DOHH2 (cell line): Measurements from ENCODE around the gene YIF1B.

Experiments
- H3F3A ChIP-seq: fragments of 200-600 bp; sonication (generic), shearing (Covaris generic); 2 replicates; pipeline ENCODE4 v1.6.0; 2016; ENCODE audit warnings: antibody characterized with exemption, mild to moderate bottlenecking; ENCODE audit not compliant: control insufficient read depth, insufficient read depth
- H3K27ac ChIP-seq: fragments of 200-600 bp; sonication (generic); 2 replicates; pipeline ENCODE4 v1.5.1; 2014; ENCODE audit warnings: low read depth, mild to moderate bottlenecking, low read length, moderate library complexity
- H3K27me3 ChIP-seq: fragments of 200-600 bp; sonication (generic); 2 replicates; pipeline ENCODE4 v1.6.1; 2014; ENCODE audit warnings: mild to moderate bottlenecking, low read length, mixed read lengths; ENCODE audit not compliant: control insufficient read depth
- H3K36me3 ChIP-seq: fragments of 200-600 bp; sonication (generic); 2 replicates; pipeline ENCODE4 v1.6.1; 2014; ENCODE audit warnings: mild to moderate bottlenecking, low read length, moderate library complexity, mixed read lengths; ENCODE audit not compliant: control insufficient read depth
- H3K4me1 ChIP-seq: fragments of 200-600 bp; sonication (generic); 2 replicates; pipeline ENCODE4 v1.6.1; 2014; ENCODE audit warnings: mild to moderate bottlenecking, low read length, mixed read lengths; ENCODE audit not compliant: control insufficient read depth
- H3K4me2 ChIP-seq: fragments of 200-600 bp; sonication (generic); 2 replicates; pipeline ENCODE4 v1.6.0; 2014; ENCODE audit warnings: mild to moderate bottlenecking, low read length, moderate library complexity
- H3K4me3 ChIP-seq: fragments of 200-600 bp; sonication (generic); 2 replicates; pipeline ENCODE4 v1.5.1; 2014; ENCODE audit warnings: mild to moderate bottlenecking, low read length, mixed read lengths
- H3K79me2 ChIP-seq: fragments of 200-600 bp; sonication (generic); 2 replicates; pipeline ENCODE4 v1.6.1; 2014; ENCODE audit warnings: mild to moderate bottlenecking, low read length, mixed read lengths; ENCODE audit not compliant: control insufficient read depth
- H3K9me2 ChIP-seq: fragments of 200-600 bp; sonication (generic); replicated peaks from 2 replicates; pipeline ENCODE4 v1.6.1; 2014; ENCODE audit warnings: mild to moderate bottlenecking, low read length, mixed read lengths; ENCODE audit not compliant: control insufficient read depth
- H3K9me3 ChIP-seq: fragments of 200-600 bp; sonication (generic); 2 replicates; pipeline ENCODE4 v1.6.1; 2014; ENCODE audit warnings: antibody characterized with exemption, low read length, mixed read lengths; ENCODE audit not compliant: control insufficient read depth, insufficient read depth
- H4K20me1 ChIP-seq: fragments of 200-600 bp; sonication (generic); 2 replicates; pipeline ENCODE4 v1.6.0; 2014; ENCODE audit warnings: low read depth, mild to moderate bottlenecking, antibody characterized with exemption, low read length, moderate library complexity; ENCODE audit not compliant: control insufficient read depth, insufficient read depth
- EZH2phosphoT487 ChIP-seq: fragments of 200-600 bp; sonication (generic); IDR thresholded peaks from 2 replicates; pipeline ENCODE4 v1.6.1; 2017; ENCODE audit warnings: borderline replicate concordance, mild to moderate bottlenecking, antibody characterized with exemption, low read length, moderate library complexity, mixed read lengths
- TF ChIP-seq, protein P1 (sequence below): fragments of 200-600 bp; sonication (generic); IDR thresholded peaks from one replicate; pipeline ENCODE4 v1.5.1; 2014; ENCODE audit warnings: antibody characterized with exemption, mild to moderate bottlenecking, low read depth, low read length; ENCODE audit not compliant: poor library complexity, severe bottlenecking

Gene YIF1B

DNA sequence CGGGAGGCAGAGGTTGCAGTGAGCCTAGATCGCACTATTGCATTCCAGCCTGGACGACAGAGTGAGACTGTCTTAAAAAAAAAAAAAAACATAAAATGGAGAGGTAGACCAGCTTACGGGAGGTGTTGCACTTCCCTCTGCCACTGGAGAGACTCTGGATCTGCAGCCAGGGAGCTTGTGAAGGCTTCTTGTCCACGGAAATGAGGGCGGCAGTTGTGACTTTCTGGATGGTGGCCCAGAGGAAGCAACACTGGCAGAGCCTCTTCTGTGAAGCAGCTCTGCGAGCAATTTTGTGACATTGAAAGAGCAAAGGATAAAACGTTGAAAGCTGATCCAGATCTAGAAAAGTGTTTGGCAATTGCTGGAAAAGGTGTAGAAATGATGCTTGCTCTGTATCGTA lies 41.0 kb downstream of the YIF1B start:
- Histone ChIP-seq H3K4me2 (no peak overlapping the region), H3K79me2 (no peaks in the 10 kb centered on the region), H3K9me3 (no peaks in the 10 kb centered on the region), H3K4me1 (no peaks in the 10 kb centered on the region), H3K4me3 (no peak overlapping the region), H3K36me3 (no peaks in the 10 kb centered on the region), H3K27ac (no peak overlapping the region), H3K27me3 (no peaks in the 10 kb centered on the region), H3K9me2 (no peaks in the 10 kb centered on the region), H4K20me1 (no peaks in the 10 kb centered on the region), H3F3A (no peaks in the 10 kb centered on the region)
- TF ChIP-seq EZH2phosphoT487: no peak
- TF ChIP-seq, protein P1, sequence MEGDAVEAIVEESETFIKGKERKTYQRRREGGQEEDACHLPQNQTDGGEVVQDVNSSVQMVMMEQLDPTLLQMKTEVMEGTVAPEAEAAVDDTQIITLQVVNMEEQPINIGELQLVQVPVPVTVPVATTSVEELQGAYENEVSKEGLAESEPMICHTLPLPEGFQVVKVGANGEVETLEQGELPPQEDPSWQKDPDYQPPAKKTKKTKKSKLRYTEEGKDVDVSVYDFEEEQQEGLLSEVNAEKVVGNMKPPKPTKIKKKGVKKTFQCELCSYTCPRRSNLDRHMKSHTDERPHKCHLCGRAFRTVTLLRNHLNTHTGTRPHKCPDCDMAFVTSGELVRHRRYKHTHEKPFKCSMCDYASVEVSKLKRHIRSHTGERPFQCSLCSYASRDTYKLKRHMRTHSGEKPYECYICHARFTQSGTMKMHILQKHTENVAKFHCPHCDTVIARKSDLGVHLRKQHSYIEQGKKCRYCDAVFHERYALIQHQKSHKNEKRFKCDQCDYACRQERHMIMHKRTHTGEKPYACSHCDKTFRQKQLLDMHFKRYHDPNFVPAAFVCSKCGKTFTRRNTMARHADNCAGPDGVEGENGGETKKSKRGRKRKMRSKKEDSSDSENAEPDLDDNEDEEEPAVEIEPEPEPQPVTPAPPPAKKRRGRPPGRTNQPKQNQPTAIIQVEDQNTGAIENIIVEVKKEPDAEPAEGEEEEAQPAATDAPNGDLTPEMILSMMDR: no peak

DNA sequence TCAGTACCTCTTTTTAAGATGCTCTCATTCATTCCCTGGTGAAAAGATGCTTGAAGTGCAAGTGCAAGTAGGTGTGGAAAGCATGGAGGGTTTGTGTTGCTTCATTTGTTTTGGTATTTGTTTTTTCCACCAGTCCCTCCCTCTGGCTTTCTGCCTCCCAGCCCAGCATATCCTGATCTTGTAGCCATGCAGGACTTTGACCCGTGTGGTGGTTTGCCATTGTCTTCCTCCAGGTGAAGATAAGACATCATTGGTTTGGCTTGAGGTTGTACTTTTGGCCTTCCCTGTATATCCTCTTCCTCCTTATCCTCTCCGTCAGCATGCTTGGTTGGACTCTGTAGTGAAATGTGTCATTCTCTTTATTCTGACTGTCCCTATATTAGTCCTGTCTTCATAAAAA lies 42.2 kb downstream of the YIF1B start:
- H3F3A ChIP-seq: no peaks in the 10 kb centered on the region
- H3K27ac ChIP-seq: no peak overlapping the region
- no peaks in the 10 kb centered on the region for H3K36me3 ChIP-seq
- no peaks in the 10 kb centered on the region for H3K9me3 ChIP-seq
- no peak overlapping the region for H3K4me3 ChIP-seq
- H3K4me2 ChIP-seq: no peak overlapping the region
- H3K27me3 ChIP-seq: no peaks in the 10 kb centered on the region
- no peaks in the 10 kb centered on the region for H3K79me2 ChIP-seq
- H3K4me1 ChIP-seq: no peaks in the 10 kb centered on the region
- TF ChIP-seq, protein P1: no peak
- no peak for TF ChIP-seq EZH2phosphoT487
- no peaks in the 10 kb centered on the region for H3K9me2 ChIP-seq
- no peaks in the 10 kb centered on the region for H4K20me1 ChIP-seq

DNA sequence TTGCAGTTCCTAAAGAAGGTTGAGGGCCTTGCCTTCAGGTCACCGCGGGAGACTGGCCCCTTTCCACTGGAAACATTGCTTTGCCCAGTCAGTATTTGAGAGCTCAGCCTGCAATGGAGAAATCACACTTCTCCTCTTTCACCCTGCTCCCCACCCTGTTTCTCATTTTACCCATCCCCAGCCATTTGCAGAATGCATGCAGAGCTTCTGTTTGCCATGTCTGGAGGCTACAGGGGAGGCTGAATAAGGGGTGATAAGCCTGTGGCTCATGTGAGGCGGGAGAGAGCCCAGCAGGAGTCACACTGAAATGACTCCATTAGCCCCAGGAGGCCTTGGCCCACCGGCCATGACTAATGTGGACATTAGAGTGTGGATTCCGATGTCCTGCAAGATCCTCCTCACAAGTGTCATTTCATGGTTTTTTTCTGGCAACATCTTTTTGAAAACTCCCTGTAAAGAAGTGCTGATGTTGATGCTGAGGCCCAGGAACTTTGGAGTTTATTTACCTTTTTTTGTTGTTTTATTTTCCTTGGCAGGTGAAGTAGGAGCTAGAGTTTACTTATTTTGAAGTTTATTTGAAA lies 45.1 kb downstream of the YIF1B start:
- Histone ChIP-seq H3F3A (no peaks in the 10 kb centered on the region), H3K27ac (no peak overlapping the region), H3K36me3 (no peaks in the 10 kb centered on the region), H3K4me2 (no peak overlapping the region), H3K79me2 (no peaks in the 10 kb centered on the region), H3K4me3 (no peak overlapping the region), H3K4me1 (peaks cover 3% of the 10 kb centered on the region), H3K9me2 (no peaks in the 10 kb centered on the region), H3K27me3 (no peaks in the 10 kb centered on the region), H3K9me3 (no peaks in the 10 kb centered on the region), H4K20me1 (no peaks in the 10 kb centered on the region)
- TF ChIP-seq, protein P1: no peak
- TF ChIP-seq EZH2phosphoT487: no peak

DNA sequence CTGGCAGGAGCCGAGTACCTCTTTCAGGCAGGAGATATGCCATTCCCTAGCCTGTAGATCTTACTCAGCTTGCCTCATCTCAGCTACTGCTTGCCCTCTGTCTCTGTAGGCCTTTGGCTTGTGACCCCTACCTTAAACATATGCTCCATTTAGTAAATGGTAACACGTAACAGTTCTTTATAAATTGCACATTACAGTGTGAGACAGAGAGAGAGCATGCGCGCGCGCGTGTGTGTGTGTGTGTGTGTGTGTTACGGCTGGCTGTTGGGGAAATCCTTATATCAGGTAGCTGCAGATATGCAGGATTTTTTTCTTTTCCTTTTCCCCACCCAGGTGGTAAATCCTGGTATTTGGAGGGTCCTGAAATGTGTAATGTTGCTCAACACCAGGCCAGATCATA lies 47.2 kb downstream of the YIF1B start:
- Histone ChIP-seq H3K4me1 (peaks cover 23% of the 10 kb centered on the region), H3K4me2 (no peak overlapping the region)

More for the DNA sequence above, 47.2 kb downstream of the YIF1B start:
- Histone ChIP-seq H3K79me2 (no peaks in the 10 kb centered on the region), H3K4me3 (no peak overlapping the region), H3K27me3 (peaks cover 5% of the 10 kb centered on the region), H3K27ac (no peak overlapping the region), H3K9me2 (no peaks in the 10 kb centered on the region), H3K36me3 (no peaks in the 10 kb centered on the region), H3K9me3 (no peaks in the 10 kb centered on the region), H3F3A (peaks cover 6% of the 10 kb centered on the region), H4K20me1 (no peaks in the 10 kb centered on the region)
- no peak for TF ChIP-seq EZH2phosphoT487
- TF ChIP-seq, protein P1: no peak
